HG03565 (cell line): ENCODE measurements around the gene KCNQ1.
"Not testable (repeated sequence)": the region's sequence is repeated elsewhere in the genome, so short reads cannot be mapped to it uniquely, and the experiment has no call there.

Source experiments
- ATAC-seq: cut with Tn5 transposase; IDR thresholded peaks from one replicate; pipeline ENCODE4 v1.9.1; 2021; ENCODE audit warnings: mild to moderate bottlenecking, moderate library complexity; ENCODE audit not compliant: unreplicated experiment

KCNQ1 gene

DNA sequence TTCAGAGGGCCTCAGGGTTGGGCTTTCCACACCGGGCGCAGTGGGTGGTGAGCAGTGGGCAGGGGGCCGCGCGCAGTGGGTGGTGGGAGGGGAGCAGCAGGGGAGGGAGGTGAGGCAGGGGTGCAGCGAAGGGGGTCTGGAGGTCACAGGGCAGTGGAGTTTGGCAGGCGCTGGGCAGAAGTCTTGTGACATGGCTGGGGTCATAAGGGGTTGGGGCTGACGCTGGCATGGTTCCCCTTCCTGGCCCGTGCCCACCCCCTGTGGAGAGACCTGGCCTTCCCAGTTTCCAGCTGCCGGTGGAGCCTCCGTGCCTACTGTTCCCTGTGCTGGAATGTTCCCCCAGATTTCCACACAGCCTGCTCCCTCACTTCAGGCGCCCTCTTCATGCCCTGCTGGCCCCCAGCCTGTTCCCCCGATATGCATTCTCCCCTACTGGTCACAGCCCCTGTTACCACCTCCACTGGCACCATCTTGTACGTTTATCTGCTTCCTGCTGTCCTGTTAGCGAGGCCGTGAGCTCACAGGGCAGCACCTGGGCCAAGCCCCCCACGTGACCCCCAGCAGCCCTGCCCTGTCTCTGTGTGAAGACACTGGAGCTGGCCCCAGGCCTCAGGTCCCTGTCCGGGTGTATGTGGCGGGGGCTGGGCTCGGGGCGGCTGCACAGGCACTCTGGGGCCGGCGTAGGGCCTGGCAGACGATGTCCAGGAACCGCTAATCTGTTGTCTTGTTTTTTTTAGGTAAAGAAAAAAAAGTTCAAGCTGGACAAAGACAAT lies 143.4 kb downstream of the KCNQ1 start:
- no peak for ATAC-seq

DNA sequence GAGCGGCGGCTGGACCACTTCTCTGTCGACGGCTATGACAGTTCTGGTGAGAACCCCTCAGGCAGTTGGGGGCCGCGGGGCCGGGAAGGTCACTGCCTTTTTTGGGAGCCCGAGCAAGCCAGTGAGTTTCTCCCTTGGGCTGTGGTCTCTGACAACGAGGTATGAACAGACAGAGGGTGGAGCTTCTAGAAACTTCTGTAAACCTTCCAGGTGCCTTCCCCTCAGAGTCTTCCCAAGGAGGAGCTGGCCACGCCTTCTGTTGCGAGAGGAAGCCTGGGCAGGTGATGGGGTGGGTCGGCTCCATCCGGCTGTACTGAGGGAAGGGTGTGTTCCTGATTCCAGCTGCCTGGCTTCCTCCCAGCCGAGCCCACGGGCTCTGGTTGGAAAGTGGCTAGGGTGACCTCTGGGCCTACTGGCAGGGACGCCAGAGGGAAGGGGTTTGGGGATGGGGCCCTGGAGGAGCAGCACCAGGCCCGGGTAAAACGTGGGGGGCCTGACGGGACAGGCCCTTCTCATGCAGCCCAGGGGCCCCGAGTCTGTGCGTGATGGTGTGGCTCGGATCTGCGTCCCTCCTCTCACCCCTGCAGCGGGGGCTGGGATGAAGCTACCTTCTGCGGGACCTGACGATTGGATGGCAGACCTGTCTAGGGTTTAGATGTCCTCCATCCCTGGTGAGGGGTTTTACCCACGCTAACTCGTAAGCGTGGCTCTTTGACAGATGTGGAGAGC lies 144.2 kb downstream of the KCNQ1 start:
- ATAC-seq, result no peak

DNA sequence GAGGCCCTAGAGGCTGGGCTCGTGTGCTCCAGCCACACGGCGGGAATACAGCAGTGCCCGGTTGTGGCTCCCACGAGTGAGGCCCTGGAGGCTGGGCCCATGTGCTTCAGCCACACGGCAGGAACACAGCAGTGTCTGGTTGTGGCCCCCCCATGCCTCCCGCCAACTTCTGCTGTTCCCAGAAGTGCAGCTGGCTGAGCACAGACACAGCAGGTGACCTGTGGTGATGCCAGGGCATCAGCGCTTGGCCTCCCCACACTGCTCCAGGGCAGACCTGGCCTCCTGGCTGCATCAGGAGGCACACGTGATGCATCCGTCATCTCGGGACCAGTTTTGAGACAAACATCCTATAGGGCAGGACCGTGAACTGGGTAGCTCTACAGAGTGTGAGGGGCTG lies 144.7 kb downstream of the KCNQ1 start:
- ATAC-seq, result no peak

DNA sequence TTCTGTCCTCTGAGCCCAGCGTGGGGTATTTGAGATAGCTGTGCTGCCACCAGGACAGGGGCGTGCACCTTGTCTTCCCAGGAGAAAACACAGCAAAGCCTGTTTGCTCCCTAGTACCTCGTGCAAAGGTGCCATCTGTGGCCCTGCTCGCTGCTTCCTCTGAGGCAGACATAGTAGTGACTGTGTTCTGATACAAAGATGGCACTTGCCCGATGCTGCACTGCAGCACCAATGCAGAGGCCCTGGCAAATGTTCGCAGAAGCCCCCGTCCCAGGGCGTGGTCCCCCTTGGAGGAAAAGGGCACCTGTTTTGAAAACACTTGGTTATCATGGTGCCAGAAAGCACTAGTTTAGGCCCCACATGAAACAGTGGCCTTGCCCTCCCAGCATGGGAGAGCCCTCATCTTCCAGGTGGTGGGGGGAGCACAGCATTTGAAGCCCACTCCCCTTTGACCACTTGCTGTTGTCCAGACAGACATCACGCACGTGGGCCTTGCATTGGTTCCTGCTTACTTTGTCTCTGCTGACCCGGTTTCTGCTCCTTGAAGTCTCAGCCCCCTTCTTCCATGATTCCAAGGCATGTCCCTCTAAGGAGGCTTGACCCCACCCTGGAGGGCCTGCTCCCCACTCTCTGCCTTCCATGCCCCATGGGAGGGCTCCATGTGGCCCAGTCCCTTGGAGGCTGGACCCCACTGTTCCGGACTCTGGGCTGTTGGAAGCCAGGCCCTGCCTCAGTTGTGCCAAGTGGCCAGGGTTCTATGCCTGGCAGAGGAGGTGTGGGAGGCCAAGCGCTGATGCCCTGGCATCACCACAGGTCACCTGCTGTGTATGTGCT lies 145.5 kb downstream of the KCNQ1 start:
- ATAC-seq, result no peak

DNA sequence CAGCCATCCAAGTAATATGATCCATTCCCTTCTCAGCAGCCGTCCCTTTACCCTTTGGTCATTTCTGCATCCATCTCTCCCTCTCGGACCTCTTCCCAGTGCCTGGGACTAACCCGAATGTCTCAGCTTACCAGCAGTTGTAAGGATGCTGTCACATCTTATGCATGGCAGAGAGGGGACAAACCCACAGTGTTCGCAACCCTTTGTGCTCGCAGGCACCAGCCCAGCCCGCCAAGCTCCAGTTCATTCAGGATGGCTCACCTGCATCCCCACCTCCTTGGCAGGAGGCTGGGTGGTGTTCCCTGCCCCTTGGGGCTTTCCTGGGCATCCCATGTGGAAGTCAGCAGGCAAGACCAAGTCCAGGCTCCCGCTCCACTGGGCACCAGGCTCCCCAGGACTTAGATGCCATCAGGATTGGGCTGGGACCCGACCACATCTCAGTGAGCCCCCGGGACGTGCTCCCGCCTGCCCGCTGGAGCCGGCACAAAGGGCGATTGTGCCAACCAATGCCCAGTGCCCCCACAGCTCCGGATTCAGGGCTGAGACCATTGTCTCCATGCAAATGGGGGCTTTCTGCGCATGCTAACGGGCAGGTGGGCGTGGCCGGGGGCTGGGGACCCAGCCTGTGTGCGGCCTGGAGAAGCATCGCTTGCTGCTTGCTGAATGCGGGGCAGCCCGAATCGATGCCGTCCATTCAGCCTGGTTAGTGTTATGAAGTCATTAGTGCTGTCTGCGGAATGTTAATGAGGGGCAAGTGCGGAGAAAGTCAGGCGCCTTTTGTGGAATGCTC lies 146.4 kb downstream of the KCNQ1 start:
- no peak for ATAC-seq

DNA sequence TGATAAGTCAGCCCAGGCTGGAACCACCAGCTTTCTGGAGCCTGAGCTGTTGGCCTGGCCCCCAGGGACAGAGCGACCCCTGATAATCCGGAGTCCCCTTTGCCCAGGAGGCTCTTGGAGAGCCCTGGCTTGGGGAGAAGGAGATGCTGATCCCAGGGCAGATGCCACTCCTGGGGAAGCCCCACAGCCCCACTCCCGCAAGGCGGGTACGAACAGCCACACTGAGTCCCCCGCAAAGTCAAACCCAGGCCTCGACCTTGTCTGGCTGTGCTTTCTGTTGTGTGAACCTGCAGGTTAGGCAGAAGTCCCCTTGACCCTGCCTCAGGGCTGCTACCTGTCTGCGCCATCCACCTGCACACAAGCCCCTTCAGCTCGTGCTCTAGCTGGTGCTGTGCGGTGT lies 147.0 kb downstream of the KCNQ1 start:
- ATAC-seq, result no peak

DNA sequence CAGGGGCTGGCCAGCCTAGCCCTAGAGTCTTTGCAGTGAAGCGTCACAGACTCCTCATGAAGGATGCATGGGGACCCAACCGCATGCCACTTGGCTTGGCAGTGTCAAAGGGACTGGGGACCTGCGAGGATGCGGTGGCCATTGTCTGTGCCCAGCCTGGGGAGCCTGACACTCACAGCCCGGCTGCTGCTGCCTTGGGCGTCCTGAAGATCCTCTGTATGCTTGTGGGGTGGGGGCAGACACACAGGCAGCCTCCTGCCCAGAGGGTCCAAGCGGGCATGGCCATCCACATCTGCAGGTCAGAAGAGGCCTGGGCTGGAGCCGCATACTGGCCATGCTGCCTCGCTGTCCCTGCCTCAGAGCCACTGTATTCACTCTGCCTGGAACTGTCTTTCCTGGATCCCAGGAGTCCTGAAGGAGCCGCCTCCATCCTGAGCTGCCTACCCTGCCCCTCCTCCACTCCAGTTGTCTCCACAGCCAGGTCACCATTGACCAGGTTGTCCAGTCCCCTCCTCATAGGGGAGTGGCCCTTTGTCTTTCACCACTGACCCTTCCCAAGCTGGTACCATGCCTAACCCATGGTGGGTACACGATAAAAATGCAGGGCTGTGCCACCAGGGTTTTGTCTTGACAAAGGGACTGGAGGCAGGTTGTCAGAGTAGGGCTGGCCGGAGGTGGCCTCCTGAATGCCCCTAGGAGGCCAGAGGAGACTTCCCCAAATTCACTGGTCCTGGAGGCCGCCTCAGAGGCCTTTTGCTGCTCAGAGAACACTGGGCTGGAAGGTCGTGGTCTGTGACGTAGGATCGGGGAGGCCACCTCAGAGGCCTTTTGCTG lies 148.0 kb downstream of the KCNQ1 start:
- ATAC-seq, result no peak

DNA sequence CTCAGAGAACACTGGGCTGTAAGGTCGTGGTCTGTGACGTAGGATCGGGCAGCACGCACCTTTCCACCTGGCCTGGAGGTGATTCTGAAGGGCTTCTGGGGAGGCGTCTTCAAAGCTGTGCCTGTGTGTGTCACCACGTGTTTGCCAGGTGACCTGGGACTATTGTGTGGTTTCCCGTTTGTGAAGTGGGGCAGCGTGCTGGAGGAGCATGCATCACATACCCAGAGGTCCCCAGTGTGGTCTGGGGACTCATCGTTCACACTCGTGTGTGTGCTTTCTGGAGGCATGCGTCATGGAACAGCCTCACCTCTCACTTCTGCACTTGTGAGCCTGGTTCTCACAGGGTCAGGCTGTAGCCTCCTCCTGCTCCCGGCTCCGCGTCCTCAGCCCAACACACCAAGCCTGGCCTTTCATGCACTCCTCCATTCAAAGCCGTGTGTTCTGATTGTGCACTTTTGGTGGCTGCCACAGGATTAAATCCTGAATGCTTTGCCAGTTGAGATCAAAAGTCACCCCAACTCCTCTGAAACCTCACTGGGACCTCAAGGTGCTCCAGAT lies 148.7 kb downstream of the KCNQ1 start:
- ATAC-seq, result no peak

DNA sequence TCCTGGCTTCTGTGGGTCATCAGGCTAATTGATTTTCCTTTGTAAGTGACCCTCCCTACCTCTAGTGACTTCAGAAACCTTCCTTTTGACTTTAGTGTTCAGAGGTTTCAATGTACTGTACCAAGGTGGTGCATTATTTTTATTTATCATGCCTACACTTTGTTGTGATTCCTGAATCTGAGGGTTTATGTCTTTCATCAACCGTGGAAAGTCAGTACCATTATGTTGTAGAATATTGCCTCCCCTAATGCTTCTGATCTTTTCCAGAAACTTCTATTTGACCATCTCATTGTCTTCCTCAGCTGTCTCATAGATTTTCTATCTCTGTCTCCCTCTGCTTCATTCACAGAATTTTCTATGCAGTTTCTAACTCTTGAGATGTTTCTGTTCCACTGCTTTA lies 149.5 kb downstream of the KCNQ1 start:
- ATAC-seq, result no peak

DNA sequence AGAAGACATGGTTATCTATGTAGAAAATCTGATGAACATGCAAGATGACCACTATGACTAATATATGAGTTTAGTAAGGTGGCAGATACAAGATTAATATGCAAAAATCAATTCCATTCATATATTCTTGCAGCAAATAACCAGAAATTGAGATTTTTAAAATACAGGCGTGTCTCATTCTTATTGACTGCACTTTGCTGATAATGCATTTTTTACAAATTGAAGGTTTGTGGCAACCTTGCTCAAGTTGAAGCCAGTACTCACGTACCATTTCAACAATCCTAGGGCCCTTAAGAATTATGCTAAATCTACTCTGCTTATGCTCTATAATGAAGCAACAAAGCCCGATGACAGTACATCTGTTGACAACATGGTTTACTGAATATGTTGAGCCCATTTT lies 150.4 kb downstream of the KCNQ1 start:
- ATAC-seq, result no peak

DNA sequence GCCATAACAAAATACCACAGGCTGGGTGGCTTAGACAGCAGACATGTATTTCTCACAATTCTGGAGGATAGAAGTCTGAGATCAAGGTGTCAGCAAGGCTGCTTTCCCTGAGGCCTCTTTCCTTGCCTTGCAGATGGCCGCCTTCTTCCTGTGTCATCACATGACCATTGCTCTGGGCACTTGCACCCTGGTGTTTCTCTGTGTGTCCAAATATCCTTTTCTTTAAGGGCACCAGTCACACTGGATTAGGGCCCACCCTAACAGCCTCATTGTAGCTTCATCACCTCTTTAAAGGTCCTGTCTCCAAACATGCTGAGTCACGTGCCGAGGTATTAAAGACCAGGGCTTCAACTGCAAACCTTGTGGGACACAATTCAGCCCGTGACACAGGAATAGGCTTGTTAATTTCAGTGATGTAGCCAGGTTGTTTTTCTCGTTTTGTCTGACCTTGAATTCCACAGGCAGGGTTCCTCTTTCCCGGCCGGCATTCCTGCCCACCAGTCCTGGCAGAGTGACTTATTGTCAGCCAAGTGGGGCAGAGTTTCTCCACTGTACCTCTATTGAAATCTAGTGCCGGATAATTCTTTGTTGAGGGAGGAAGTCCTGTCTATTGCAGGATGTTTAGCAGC lies 154.9 kb downstream of the KCNQ1 start:
- ATAC-seq, result no peak

DNA sequence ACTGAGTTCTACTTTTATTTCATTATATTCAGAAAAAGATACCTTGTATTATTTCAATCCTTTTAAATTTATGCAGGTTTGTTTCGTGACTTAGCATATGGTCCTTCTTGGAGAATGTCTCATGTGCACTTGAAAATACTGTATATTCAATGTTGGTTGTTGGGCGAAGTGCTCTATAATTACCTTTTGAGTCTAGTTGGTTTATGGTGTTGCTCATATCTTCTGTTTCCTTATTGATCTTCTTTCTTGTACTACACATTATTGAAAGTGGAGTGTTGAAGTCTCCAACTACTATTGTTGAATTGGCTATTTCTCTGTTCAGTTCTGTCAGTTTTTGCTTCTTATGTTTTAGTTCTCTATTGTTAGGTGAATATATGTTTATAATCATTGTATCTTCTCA lies 164.5 kb downstream of the KCNQ1 start:
- no peak for ATAC-seq

DNA sequence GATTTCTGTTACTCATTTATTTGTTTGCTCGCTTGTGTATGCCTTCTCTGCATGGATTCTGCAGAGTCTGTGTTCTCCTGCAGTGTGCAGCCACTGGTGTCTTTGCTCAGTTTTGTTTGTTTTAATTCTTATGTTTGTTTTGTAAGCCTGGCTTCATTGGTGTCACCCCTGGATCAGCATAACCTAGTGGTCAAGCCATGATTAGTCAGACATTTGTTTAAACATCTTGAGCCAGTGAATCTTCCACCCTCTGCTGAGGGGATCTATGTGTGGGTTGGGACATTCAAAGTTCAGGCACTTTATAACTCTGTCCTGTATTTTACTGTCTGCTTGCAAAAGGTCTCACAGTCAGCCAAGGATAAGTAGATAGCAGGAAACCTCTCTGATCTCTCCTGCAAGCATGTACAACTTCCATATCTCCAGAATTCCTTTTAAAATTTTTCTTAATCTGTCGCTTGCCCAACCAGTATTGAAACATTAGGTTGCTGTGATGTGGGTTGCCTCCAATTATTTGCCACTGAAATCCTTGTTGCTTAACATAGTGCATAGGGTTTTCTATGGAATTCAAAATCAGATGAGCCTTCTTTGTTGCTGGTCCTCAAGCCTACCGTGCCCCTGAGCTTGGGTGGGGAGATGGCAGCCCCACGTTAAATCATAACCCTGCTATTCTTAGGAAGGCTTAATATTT lies 168.2 kb downstream of the KCNQ1 start:
- ATAC-seq, result no peak

DNA sequence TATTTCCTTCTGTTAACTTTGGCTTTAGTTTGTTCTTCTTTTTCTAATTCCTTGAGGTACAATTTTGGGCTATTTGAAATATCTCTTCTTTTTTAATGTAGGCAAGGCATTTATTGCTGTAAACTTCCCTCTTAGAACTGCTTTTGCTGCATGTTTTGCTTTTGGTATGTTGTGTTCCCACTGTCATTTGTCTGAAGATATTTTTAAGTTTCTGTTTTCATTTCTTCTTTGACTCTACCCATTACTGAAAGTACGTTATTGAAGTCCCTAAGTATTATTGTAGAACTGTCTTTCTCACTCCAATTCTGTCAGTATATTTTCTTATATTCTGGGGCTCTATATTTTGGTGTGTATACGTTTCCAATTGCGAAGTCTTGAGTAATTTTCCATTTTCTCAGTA lies 177.1 kb downstream of the KCNQ1 start:
- no peak for ATAC-seq

DNA sequence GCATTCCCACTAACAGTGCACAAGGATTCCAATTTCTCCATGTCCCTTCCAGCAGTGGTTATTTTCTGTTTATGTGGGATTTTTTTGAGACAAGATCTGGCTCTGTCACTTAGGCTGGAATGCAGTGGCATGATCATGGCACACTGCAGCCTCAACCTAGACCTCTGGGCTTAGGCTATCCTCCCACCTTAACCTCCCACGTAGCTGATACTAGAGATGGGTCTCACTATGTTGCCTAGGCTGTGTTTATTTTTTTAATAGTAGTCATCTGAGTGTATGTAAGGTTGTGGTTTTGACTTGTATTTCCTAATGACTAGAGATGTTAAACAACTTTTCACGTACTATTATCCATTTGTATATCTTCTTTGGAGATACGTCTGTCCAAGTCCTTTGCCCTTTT lies 180.4 kb downstream of the KCNQ1 start:
- no peak for ATAC-seq

DNA sequence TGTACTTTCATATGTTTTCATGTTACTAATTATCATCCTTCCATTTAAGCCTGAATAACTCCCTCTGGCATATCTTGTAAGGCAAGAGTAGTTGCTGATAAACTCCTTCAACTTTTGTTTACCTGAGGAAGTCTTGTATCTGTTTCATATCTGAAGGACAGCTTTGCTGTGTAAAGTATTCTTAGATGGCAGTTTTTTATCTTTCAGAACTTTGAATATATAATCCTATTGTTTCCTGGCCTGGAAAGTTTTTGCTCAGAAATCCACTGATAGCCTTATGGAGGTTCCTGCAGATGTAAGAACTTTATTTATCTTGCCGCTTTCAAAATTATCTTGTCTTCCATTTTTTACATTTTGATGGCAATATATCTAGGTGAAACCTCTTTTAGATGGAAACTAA lies 185.9 kb downstream of the KCNQ1 start:
- no peak for ATAC-seq

DNA sequence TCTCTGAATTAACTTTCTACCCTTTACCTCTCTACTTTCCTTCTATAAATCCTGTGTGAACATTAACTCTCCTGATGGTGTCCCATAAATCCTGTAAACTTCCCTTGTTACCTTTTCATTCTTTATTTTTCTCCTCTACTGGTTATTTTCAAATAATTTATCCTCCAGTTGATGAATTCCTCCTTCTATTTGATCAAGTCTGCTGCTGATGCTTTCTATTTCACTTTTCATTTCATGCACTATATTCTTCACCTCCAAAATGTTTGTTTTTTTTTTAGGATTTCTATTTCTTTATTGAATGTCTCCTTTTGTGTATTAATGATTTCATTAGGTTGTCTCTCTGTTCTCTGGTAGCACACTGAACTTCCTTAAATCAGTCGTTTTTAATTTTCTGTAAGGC lies 186.4 kb downstream of the KCNQ1 start:
- ATAC-seq, result no peak

DNA sequence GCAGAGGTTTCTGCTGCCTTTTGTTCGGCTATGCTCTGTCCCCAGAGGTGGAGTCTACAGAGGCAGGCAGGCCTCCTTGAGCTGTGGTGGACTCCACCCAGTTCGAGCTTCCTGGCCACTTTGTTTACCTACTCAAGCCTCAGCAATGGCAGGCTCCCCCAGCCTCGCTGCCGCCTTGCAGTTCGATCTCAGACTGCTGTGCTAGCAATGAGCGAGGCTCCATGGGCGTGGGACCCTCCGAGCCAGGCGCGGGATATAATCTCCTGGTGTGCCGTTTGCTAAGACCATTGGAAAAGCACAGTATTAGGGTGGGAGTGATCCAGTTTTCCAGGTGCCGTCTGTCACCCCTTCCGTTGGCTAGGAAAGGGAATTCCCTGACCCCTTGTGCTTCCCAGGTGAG lies 195.0 kb downstream of the KCNQ1 start:
- not testable (repeated sequence) for ATAC-seq

DNA sequence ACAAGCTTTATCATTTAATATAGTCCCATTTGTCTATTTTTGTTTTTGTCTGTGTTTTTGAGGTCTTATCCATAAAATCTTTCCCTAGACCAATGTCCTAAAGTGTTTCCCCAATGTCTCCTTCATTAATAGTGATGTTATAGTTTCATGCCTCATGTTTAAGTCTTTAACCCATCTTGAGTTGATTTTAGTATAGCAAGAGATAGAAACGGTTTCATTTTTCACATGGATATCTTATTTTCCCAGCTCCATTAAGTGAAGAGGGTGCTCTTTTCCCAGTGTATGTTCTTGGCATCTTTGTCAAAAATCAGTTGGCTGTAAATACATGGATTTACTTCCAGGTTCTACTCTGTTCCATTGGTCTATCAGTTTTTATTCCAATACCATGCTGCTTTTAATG lies 196.8 kb downstream of the KCNQ1 start:
- ATAC-seq, result no peak
